Amniotic epithelial cell (primary cell): Measurements from ENCODE around the gene ALPI.
"Not testable (repeated sequence)": the region's sequence is repeated elsewhere in the genome, so short reads cannot be mapped to it uniquely, and the experiment has no call there.

Source experiments
- DNase-seq: peaks from one replicate; pipeline ENCODE4 v3.0.0-alpha.2; 2010; ENCODE audit warnings: low read depth

ALPI gene

GRCh38 chr2:232455426-232456255 lies at the start of gene ALPI:
Gene ALPI, plus strand, starts transcription at chr2:232456153. Its CDS starts 47 bp downstream, at chr2:232456200.
- DNase-seq: peak; percentile 42

- DNase-seq: no peak
These were observed 49.2 kb upstream of the ALPI start, which contains the start of gene ALPG for GRCh38 chr2:232406556-232407310. Gene ALPG, plus strand, starts transcription at chr2:232406844. Its CDS starts 51 bp downstream, at chr2:232406895.

- not testable (repeated sequence) for DNase-seq
These were observed 48.4 kb upstream of the ALPI start for GRCh38 chr2:232407428-232408150.

GRCh38 chr2:232408269-232408668 lies 47.7 kb upstream of the ALPI start:
- not testable (repeated sequence) for DNase-seq

- DNase-seq: not testable (repeated sequence)
These were observed 46.3 kb upstream of the ALPI start for GRCh38 chr2:232409617-232410016.

GRCh38 chr2:232410238-232410900 lies 45.6 kb upstream of the ALPI start:
- no peak for DNase-seq

- DNase-seq: no peak
These were observed 43.9 kb upstream of the ALPI start for GRCh38 chr2:232411901-232412629.

GRCh38 chr2:232412986-232413385 lies 43.0 kb upstream of the ALPI start:
- no peak for DNase-seq

GRCh38 chr2:232415138-232415690 lies 40.7 kb upstream of the ALPI start:
- DNase-seq: no peak

- DNase-seq: no peak
These were observed 40.0 kb upstream of the ALPI start for GRCh38 chr2:232415736-232416520.

- DNase-seq: no peak
These were observed 39.2 kb upstream of the ALPI start for GRCh38 chr2:232416521-232417470.

- no peak for DNase-seq
These were observed 38.5 kb upstream of the ALPI start for GRCh38 chr2:232417489-232417888.

- no peak for DNase-seq
These were observed 37.9 kb upstream of the ALPI start for GRCh38 chr2:232418056-232418455.

GRCh38 chr2:232418466-232419244 lies 37.3 kb upstream of the ALPI start:
- DNase-seq: peak; percentile 32

- no peak for DNase-seq
These were observed 36.5 kb upstream of the ALPI start for GRCh38 chr2:232419245-232420072.

- no peak for DNase-seq
These were observed 35.9 kb upstream of the ALPI start for GRCh38 chr2:232420073-232420454.
